Stimulated activated memory B cell treated with anti-CD40 and anti-IgM and Interleukin-4, amounts not matched to agents 10 μg/mL and 1 μg/mL and 100 μg/mL, for 72 hours (primary cell): ENCODE measurements around the gene AGPAT2.
A peak's percentile ranks its signal among the peaks of the same experiment; 100 is the strongest.

Experiments used
- ATAC-seq: fragments of 150-1000 bp; cut with Tn5 transposase; 2 replicates; pipeline ENCODE4 v1.10.0; 2021
- H3K27ac Mint-ChIP-seq: one replicate; pipeline ENCODE4 v1.8.0; 2022; ENCODE audit warnings: mild to moderate bottlenecking, mixed read lengths
- H3K27me3 Mint-ChIP-seq: one replicate; pipeline ENCODE4 v1.8.0; 2022; ENCODE audit warnings: mixed read lengths
- H3K36me3 Mint-ChIP-seq: one replicate; pipeline ENCODE4 v1.8.0; 2022; ENCODE audit warnings: mixed read lengths
- H3K4me1 Mint-ChIP-seq: one replicate; pipeline ENCODE4 v1.8.0; 2022; ENCODE audit warnings: mixed read lengths
- H3K4me3 Mint-ChIP-seq: one replicate; pipeline ENCODE4 v1.8.0; 2022; ENCODE audit warnings: mild to moderate bottlenecking, moderate library complexity, mixed read lengths
- H3K9me3 Mint-ChIP-seq: one replicate; pipeline ENCODE4 v1.8.0; 2022; ENCODE audit warnings: mixed read lengths

The AGPAT2 gene

DNA sequence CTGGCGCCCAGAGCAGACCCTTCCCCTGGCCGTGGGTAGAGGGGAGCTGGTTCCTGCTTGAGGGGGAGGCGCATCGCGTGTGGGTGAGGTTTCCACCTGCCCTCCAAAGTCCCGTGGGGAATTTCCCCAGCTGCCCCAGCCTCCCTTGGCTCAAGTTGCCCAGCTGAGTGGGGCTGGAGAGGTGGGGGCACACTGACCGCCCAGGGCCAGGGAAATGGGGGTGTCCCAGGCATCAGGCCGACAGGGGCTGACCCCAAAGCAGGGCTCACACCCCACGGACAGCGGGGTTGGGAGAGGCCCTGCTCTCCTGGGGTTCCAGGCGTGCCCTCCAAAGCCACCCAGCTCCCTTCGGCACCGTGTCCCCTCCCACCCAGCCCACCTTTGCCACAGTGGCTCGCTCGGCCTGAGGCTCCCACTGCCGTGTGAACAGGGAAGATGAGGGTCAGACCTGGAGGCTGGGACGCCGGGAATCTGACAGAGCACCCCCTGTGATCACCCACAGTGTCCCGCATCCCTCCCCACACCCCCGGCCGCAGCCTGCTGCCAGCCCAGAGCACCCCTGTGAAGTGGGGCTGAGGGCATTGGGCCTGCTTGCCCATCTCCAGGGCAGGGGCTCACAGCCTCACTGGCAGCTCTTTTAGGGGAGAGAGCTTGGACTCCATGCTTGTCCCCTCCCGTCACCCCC, 25.5 kb downstream of the AGPAT2 start:
- Mint-ChIP-seq H3K4me1 (peaks cover 35% of the 10 kb centered on the region), H3K27me3 (peaks cover 85% of the 10 kb centered on the region), H3K4me3 (no peak overlapping the region), H3K36me3 (no peaks in the 10 kb centered on the region), H3K9me3 (no peaks in the 10 kb centered on the region), H3K27ac (no peak overlapping the region)
- no peak for ATAC-seq

GRCh38 chr9:136660971-136661550, 26.2 kb downstream of the AGPAT2 start:
- no peak for ATAC-seq
- Mint-ChIP-seq H3K4me3 (no peak overlapping the region), H3K4me1 (peaks cover 40% of the 10 kb centered on the region), H3K36me3 (no peaks in the 10 kb centered on the region), H3K27me3 (peaks cover 92% of the 10 kb centered on the region), H3K27ac (no peak overlapping the region), H3K9me3 (no peaks in the 10 kb centered on the region)

DNA sequence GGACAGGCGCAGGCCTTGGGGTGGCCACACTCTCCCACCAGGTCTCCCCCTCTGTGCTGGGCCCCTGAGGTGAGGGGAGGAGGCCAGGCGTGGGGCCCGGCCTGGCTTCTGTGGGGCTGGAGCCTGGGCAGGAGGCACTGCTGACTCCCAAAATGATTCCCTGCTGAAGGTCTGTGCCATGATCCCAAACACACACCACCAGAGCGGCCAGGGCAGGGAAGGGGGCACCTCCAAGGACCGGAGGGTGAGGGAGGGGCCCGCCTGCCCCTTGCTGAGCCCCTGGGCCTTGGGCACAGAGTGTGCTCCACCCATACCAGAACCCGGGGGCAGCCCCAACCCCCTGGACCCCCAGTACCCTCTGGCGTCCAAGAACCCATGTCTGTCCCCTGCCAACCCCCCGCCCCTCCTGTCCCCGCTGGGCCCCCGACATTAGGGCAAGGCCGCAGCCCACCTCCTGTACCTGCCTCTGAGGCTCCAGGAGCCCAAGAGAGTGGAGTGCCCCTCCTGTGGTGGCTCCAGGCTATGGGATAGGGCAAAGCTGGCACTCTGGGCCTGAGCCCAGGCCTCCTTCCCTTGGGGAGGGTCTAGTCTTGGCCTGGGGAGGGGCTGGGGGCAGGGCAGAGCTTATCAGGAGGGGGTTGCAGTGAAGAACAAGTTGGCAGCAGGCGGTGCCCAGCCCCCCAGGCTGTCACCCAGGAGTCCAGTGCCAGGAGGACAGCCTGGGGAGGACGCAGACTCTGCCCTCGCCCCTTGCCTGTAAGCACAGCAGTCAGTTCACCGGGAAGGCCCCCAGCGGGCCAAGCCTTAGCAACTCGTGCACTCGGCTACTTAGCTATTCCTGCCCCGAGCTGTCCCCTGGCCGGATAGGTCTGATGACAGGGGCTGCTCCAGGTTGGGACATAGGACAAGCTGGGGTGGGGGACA, 27.1 kb downstream of the AGPAT2 start:
- H3K9me3 Mint-ChIP-seq, result no peaks in the 10 kb centered on the region
- peaks cover 97% of the 10 kb centered on the region for H3K27me3 Mint-ChIP-seq

DNA sequence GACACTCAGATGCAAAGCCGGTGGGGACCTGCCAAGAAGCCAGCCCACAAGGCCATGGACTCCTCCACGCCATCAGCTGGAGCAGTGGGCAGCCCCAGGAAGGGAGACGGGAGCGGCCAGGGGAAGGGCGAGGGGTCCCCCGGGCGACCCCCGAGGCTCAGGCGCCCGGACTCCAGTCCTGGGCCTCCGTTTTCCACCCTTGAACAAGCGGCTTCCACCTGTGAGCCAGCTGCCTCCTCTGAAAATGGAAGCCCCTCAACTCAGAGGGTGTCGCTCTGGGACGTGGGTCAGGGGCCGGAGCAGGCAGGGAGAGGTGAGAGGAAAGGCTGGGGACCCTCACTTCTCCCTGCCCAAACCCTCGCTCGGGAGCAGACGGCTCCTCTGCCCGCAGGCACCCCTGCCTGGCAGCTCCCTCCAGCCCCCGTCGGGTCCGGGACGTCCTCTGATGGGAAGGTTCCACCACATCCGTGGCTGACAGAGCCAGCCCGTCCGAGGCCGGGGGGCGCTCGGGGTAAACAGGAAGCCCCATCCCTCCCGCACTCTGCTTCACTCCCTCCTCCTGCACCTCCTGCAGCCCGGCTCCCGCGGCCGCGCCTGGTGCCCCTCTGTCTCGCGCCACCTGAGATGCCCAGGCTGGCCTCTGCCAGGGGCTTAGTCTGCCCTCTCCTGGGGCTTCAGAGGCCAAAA, 28.3 kb downstream of the AGPAT2 start:
- Mint-ChIP-seq H3K36me3 (no peaks in the 10 kb centered on the region), H3K4me1 (peaks cover 42% of the 10 kb centered on the region), H3K4me3 (no peak overlapping the region), H3K27me3 (peaks cover 97% of the 10 kb centered on the region), H3K9me3 (no peaks in the 10 kb centered on the region), H3K27ac (no peak overlapping the region)
- ATAC-seq, result no peak

More for the DNA sequence above, 27.1 kb downstream of the AGPAT2 start:
- Mint-ChIP-seq H3K36me3 (no peaks in the 10 kb centered on the region), H3K4me1 (peaks cover 46% of the 10 kb centered on the region), H3K4me3 (no peak overlapping the region), H3K27ac (no peak overlapping the region)
- no peak for ATAC-seq

- H3K27me3 Mint-ChIP-seq, result peaks cover 98% of the 10 kb centered on the region
- peaks cover 42% of the 10 kb centered on the region for H3K4me1 Mint-ChIP-seq
- no peak overlapping the region for H3K27ac Mint-ChIP-seq
- no peaks in the 10 kb centered on the region for H3K36me3 Mint-ChIP-seq
- no peak overlapping the region for H3K4me3 Mint-ChIP-seq
- no peak for ATAC-seq
- H3K9me3 Mint-ChIP-seq, result no peaks in the 10 kb centered on the region
These were observed 29.0 kb downstream of the AGPAT2 start for GRCh38 chr9:136657974-136658848.

DNA sequence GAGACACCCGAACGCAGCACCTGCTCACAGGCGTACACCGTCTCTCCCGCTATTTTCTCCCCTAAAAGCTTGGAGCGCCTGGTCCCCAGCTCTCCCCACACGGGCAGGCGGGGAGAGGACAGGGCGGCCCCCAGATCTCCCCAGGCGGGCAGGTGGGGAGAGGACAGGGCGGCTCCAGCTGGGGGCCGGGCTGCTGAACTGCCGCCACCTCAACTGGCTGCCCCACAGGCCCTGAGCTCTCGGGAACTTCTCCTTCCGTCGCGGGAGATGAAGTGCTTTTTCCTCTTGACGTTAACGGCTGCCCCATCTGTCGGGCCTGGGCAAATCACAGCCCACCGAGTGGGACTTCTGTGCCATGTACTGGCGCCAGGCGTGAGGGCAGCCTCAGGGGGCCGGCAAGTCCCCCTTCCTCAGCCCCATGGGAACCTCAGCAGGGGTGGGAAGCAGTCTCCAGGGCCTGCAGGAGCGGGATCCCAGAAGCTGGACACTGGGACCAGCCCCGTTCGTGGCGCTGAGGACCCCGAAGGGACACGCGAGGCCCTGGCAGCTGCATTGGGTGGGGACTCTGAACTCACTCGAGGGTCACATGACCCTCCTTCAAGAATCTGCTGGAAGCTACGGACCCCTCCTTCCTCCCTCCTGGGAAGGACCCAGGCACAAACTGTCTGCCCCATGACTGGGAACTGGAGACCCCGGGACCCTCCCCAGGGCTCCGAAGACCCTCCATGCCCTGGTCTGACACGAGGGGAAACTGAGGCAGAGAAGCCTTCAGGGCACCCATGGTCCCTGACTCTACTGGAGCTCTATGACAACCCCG, 30.3 kb downstream of the AGPAT2 start:
- no peak for ATAC-seq
- Mint-ChIP-seq H3K27ac (no peak overlapping the region), H3K4me3 (no peak overlapping the region), H3K4me1 (peaks cover 42% of the 10 kb centered on the region), H3K36me3 (no peaks in the 10 kb centered on the region), H3K27me3 (peaks cover 98% of the 10 kb centered on the region), H3K9me3 (no peaks in the 10 kb centered on the region)

GRCh38 chr9:136656183-136656738, 31.0 kb downstream of the AGPAT2 start:
- Mint-ChIP-seq H3K4me3 (no peak overlapping the region), H3K9me3 (no peaks in the 10 kb centered on the region), H3K27ac (no peak overlapping the region), H3K27me3 (peaks cover 98% of the 10 kb centered on the region), H3K4me1 (peaks cover 42% of the 10 kb centered on the region), H3K36me3 (no peaks in the 10 kb centered on the region)
- ATAC-seq, result no peak

- Mint-ChIP-seq H3K9me3 (no peaks in the 10 kb centered on the region), H3K27ac (no peak overlapping the region), H3K4me1 (peaks cover 48% of the 10 kb centered on the region), H3K4me3 (no peak overlapping the region), H3K36me3 (no peaks in the 10 kb centered on the region), H3K27me3 (peaks cover 91% of the 10 kb centered on the region)
- no peak for ATAC-seq
These were observed 31.6 kb downstream of the AGPAT2 start for GRCh38 chr9:136655536-136656182.

GRCh38 chr9:136654820-136655535, 32.3 kb downstream of the AGPAT2 start:
- ATAC-seq, result peak; percentile 18
- no peak overlapping the region for H3K27ac Mint-ChIP-seq
- no peaks in the 10 kb centered on the region for H3K9me3 Mint-ChIP-seq
- H3K36me3 Mint-ChIP-seq, result no peaks in the 10 kb centered on the region
- peaks cover 46% of the 10 kb centered on the region for H3K4me1 Mint-ChIP-seq
- no peak overlapping the region for H3K4me3 Mint-ChIP-seq
- peaks cover 85% of the 10 kb centered on the region for H3K27me3 Mint-ChIP-seq

DNA sequence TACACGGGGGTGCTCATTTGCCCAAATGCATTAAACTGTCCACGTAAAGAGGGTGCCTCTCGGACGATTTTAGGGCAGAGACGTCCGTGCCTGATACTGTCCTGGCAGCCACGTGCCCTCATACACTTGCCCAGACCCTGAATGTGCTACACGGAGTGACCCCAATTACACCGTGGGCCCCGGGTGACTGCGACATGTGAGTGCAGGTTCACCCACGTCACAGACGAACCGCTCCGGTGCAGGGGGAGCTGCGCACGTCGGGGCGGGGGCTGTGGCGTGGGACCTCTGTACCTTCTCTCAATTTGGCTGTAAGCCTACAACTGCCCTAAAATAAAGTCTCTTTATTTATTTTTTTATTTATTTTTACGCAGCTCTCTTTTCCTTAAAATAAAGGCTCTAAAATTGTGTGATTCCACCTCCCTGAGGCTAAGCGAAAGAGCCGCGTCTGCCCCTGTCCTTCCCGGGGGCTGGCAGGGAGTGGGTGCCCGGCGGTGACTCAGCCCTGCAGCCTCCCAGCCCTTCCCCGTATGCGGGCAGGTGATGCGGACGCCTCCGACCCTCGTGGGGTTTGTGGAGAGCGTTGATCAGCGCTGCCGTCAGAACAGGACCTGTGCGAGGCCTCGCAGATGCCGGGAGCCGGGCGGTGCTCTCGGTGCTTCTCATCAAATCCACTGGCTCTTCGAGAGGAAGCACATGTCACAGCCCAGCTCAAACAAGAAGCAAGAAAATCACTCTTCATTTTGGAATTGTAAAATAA, 33.8 kb downstream of the AGPAT2 start:
- H3K9me3 Mint-ChIP-seq, result no peaks in the 10 kb centered on the region
- ATAC-seq, result no peak
- H3K27ac Mint-ChIP-seq, result no peak overlapping the region
- peaks cover 77% of the 10 kb centered on the region for H3K27me3 Mint-ChIP-seq
- H3K36me3 Mint-ChIP-seq, result no peaks in the 10 kb centered on the region
- H3K4me3 Mint-ChIP-seq, result no peak overlapping the region
- H3K4me1 Mint-ChIP-seq, result peaks cover 43% of the 10 kb centered on the region

DNA sequence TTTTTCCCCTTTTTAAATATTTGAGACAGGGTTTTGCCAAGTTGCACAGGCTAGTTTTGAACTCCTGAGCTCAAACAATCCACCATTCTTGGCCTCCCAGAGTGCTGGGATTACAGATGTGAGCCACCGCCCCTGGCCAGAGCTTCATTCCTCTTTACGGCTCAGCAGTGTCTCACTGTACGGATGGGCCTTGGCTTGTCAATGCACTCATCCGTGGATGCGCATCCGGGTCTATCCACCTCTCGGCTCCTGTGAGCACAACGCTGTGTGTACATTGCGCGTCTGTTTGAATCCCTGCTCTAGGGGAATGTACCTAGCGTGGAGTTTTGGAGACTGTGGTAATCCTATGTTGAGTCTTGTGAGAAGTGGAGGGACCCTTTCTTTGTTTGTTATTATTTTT, 35.4 kb downstream of the AGPAT2 start:
- H3K4me3 Mint-ChIP-seq, result no peak overlapping the region
- H3K36me3 Mint-ChIP-seq, result no peaks in the 10 kb centered on the region
- no peaks in the 10 kb centered on the region for H3K9me3 Mint-ChIP-seq
- H3K27me3 Mint-ChIP-seq, result peaks cover 71% of the 10 kb centered on the region
- H3K27ac Mint-ChIP-seq, result no peak overlapping the region
- ATAC-seq, result no peak
- H3K4me1 Mint-ChIP-seq, result peaks cover 33% of the 10 kb centered on the region

DNA sequence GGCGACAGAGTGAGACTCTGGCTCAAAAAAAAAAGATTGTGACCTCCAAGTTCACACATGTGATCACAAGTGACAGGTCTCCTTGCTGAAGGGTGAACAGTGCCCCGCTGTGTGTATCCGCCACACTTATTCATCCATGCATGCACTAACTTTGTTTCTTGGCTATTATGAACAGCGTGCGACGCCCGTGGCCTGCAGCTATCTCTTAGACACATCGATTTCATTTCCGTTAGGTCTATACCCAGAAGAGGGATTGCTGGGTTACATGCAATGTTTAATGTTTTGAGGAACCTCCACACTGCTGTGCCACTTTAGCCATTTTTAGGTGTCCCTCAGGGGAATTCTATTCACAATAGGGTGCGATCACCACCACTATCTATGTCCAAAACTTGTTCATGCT, 36.6 kb downstream of the AGPAT2 start:
- ATAC-seq, result peak; percentile 42
- Mint-ChIP-seq H3K4me3 (no peak overlapping the region), H3K27me3 (peaks cover 69% of the 10 kb centered on the region), H3K9me3 (no peaks in the 10 kb centered on the region), H3K27ac (no peak overlapping the region), H3K36me3 (no peaks in the 10 kb centered on the region), H3K4me1 (peaks cover 28% of the 10 kb centered on the region)
